ENCODE measurements around the gene NRAS. TPM values are rescaled to one million over a fixed set of nuclear protein-coding genes. Genes with fewer than 3 reads are reported as not detected.

NRAS gene
- total and polyA plus RNA-seq, 2 experiments from 2014 or later: 25.7 to 79.4 TPM

DNA sequence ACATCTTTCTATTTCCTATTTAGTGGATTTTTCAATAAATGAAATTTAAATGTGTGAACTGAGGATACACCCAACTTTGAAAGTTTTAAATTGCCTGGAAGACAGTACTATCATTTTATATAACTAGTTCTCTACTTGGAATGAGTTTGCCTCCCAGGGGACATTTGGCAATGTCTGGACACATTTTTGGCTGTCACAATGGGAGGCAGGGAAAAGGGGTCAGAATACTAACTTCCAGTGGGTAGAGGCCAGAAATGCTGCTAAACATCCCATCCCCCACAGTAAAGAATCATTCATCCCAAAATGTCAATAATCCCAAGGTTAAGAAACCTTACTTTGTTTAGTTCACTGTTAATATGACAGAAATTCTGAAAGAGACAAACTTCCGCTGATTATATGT is 13.2 kb upstream of the NRAS start:
- 100% methylated on average over 1 of the region's 1 CpG for WGBS (ENCODE audit: low lambda C conversion rate, missing lambda C conversion rate)

DNA sequence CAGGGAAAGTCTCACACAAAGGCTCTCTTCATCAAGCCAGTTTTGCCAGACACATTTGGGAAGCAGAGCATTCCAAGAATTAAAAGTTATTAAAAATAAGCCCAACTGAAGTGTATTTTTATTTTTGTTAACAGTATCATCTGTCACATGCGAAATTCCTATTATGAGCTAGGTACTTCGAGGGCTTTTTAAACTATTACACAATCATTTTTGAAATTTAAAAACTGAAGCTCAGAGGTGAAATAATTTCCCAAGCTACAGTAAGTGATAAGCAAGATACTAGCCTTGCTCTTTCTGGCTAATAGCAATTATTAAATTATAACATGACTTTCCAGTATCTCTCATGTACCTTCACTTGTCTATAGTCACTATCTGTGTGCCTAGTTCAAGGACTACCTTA is 12.0 kb upstream of the NRAS start:
- Histone ChIP-seq H3K9me2 (replicated peaks; ENCODE audit: insufficient read depth) (no peaks in the 10 kb centered on the region), H3K27me3 (no peaks in the 10 kb centered on the region), H3K27ac (no peak overlapping the region), H3K4me1 (ENCODE audit: insufficient read depth) (no peaks in the 10 kb centered on the region), H3K36me3 (replicated peaks; ENCODE audit: insufficient read depth, low read depth) (no peaks in the 10 kb centered on the region), H3K4me2 (no peak overlapping the region), H4K20me1 (ENCODE audit: insufficient read depth, poor library complexity, severe bottlenecking) (peaks cover 17% of the 10 kb centered on the region), H3K4me3 (no peak overlapping the region), H3K79me2 (peaks cover 58% of the 10 kb centered on the region), H2AFZ (no peak overlapping the region), H3K9me3 (ENCODE audit: low read depth) (no peaks in the 10 kb centered on the region)
- 95% methylated on average over 2 of the region's 2 CpGs for WGBS (ENCODE audit: low lambda C conversion rate, missing lambda C conversion rate)
- no peak for TF ChIP-seq EZH2phosphoT487 (IDR thresholded peaks at IDR 0.05; ENCODE audit: low read depth, severe bottlenecking, unreplicated experiment)
- TF ChIP-seq, protein P1, sequence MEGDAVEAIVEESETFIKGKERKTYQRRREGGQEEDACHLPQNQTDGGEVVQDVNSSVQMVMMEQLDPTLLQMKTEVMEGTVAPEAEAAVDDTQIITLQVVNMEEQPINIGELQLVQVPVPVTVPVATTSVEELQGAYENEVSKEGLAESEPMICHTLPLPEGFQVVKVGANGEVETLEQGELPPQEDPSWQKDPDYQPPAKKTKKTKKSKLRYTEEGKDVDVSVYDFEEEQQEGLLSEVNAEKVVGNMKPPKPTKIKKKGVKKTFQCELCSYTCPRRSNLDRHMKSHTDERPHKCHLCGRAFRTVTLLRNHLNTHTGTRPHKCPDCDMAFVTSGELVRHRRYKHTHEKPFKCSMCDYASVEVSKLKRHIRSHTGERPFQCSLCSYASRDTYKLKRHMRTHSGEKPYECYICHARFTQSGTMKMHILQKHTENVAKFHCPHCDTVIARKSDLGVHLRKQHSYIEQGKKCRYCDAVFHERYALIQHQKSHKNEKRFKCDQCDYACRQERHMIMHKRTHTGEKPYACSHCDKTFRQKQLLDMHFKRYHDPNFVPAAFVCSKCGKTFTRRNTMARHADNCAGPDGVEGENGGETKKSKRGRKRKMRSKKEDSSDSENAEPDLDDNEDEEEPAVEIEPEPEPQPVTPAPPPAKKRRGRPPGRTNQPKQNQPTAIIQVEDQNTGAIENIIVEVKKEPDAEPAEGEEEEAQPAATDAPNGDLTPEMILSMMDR (IDR thresholded peaks at IDR 0.05; ENCODE audit: poor library complexity): no peak
- no peak for TF ChIP-seq EZH2 (IDR thresholded peaks at IDR 0.05; ENCODE audit: borderline replicate concordance)
- no peak for DNase-seq (ENCODE audit: low spot score)

More for the DNA sequence above, 13.2 kb upstream of the NRAS start:
- H3K4me3 ChIP-seq: no peak overlapping the region
- DNase-seq (ENCODE audit: low spot score): no peak
- no peak overlapping the region for H3K27ac ChIP-seq
- peaks cover 65% of the 10 kb centered on the region for H3K79me2 ChIP-seq
- no peaks in the 10 kb centered on the region for H3K27me3 ChIP-seq
- no peaks in the 10 kb centered on the region for H3K9me2 ChIP-seq (replicated peaks; ENCODE audit: insufficient read depth)
- H4K20me1 ChIP-seq (ENCODE audit: insufficient read depth, poor library complexity, severe bottlenecking): peaks cover 17% of the 10 kb centered on the region
- TF ChIP-seq EZH2phosphoT487 (IDR thresholded peaks at IDR 0.05; ENCODE audit: low read depth, severe bottlenecking, unreplicated experiment) (no peak), EZH2 (IDR thresholded peaks at IDR 0.05; ENCODE audit: borderline replicate concordance) (no peak)
- TF ChIP-seq, protein P1 (IDR thresholded peaks at IDR 0.05; ENCODE audit: poor library complexity): no peak
- no peak overlapping the region for H3K4me2 ChIP-seq
- H3K36me3 ChIP-seq (replicated peaks; ENCODE audit: insufficient read depth, low read depth): no peaks in the 10 kb centered on the region
- no peaks in the 10 kb centered on the region for H3K4me1 ChIP-seq (ENCODE audit: insufficient read depth)
- H3K9me3 ChIP-seq (ENCODE audit: low read depth): no peaks in the 10 kb centered on the region
- no peak overlapping the region for H2AFZ ChIP-seq

DNA sequence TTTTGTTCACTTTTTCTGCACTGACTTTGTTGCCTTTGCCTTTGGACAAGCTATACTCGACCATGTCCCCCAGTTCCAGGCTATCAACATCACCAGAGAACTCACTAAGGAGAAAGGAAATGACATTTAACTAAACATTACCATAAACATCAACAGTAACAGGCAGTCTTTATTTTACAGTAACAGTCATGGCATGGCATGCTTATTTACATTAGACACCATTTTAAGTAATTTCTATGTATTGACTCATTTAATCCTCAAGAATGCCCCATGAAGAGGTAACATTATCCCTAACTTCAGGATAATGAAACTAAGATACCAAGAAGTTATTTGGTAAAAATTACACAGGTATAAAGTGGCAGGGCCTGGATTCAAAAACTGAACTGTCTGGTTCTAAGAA is 8.7 kb upstream of the NRAS start:
- no peak for DNase-seq (ENCODE audit: low spot score)

More for the DNA sequence above, 8.7 kb upstream of the NRAS start:
- 88% methylated on average over 1 of the region's 1 CpG for WGBS (ENCODE audit: low lambda C conversion rate, missing lambda C conversion rate)
- Histone ChIP-seq H3K27ac (no peak overlapping the region), H3K4me2 (no peak overlapping the region), H3K27me3 (no peaks in the 10 kb centered on the region), H3K79me2 (peaks cover 37% of the 10 kb centered on the region), H3K9me2 (replicated peaks; ENCODE audit: insufficient read depth) (no peaks in the 10 kb centered on the region), H3K9me3 (ENCODE audit: low read depth) (no peaks in the 10 kb centered on the region), H3K4me1 (ENCODE audit: insufficient read depth) (peaks cover 2% of the 10 kb centered on the region), H4K20me1 (ENCODE audit: insufficient read depth, poor library complexity, severe bottlenecking) (peaks cover 13% of the 10 kb centered on the region), H2AFZ (no peak overlapping the region), H3K36me3 (replicated peaks; ENCODE audit: insufficient read depth, low read depth) (no peaks in the 10 kb centered on the region), H3K4me3 (no peak overlapping the region)
- TF ChIP-seq, protein P1 (IDR thresholded peaks at IDR 0.05; ENCODE audit: poor library complexity): no peak
- no peak for TF ChIP-seq EZH2phosphoT487 (IDR thresholded peaks at IDR 0.05; ENCODE audit: low read depth, severe bottlenecking, unreplicated experiment)
- TF ChIP-seq EZH2 (IDR thresholded peaks at IDR 0.05; ENCODE audit: borderline replicate concordance): no peak
